Uterus (tissue), 2 donors: Measurements from ENCODE around the gene FAM180A.

Experiments
- POLR2A ChIP-seq, 2 donors: fragments of 450-650 bp; IDR thresholded peaks; one replicate each; pipeline ENCODE4 v1.6.1; 2016; ENCODE audit warnings: antibody characterized with exemption in 2 of 2, mild to moderate bottlenecking in 1 of 2, moderate library complexity in 1 of 2
- TF ChIP-seq, protein P1 (sequence below), 4 experiments: fragments of 200-600 bp in 2 of 4; fragments of 450-650 bp in 2 of 4; sonication (generic) in 2 of 4; IDR thresholded peaks; one replicate each; pipeline ENCODE4 v1.5.1; 2016 to 2019; ENCODE audit warnings: antibody characterized with exemption in 4 of 4, mild to moderate bottlenecking in 2 of 4, moderate library complexity in 1 of 4

DNA sequence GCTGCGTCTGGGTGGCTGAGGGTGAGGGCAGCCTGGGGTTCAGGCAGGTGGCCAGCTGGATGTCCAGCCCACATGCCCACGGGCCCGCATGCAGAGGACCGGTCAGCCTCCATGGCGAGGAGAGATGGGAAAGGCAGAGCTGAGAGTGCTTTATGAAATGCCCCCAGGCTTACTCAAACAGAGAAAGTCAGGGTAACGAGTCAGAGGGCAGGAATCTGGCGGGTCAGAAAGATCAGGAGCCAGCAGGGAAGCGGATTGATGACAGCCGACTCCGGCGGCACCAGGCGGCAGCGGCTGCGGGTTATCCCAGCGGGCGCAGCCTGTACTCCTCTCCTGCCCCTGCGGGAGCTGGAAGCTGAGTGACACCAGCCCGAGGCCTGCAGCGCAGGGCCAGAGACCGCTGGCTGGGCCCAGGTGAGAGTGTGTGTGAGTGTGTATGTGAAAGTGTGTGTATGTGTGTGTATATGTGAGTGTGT lies 34.0 kb downstream of the FAM180A start:
- TF ChIP-seq POLR2A (IDR thresholded peaks at IDR 0.05), result no peak
- TF ChIP-seq, protein P1, sequence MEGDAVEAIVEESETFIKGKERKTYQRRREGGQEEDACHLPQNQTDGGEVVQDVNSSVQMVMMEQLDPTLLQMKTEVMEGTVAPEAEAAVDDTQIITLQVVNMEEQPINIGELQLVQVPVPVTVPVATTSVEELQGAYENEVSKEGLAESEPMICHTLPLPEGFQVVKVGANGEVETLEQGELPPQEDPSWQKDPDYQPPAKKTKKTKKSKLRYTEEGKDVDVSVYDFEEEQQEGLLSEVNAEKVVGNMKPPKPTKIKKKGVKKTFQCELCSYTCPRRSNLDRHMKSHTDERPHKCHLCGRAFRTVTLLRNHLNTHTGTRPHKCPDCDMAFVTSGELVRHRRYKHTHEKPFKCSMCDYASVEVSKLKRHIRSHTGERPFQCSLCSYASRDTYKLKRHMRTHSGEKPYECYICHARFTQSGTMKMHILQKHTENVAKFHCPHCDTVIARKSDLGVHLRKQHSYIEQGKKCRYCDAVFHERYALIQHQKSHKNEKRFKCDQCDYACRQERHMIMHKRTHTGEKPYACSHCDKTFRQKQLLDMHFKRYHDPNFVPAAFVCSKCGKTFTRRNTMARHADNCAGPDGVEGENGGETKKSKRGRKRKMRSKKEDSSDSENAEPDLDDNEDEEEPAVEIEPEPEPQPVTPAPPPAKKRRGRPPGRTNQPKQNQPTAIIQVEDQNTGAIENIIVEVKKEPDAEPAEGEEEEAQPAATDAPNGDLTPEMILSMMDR (IDR thresholded peaks at IDR 0.05), result no peak
